ENCODE results near the gene DCAF8.

DNA sequence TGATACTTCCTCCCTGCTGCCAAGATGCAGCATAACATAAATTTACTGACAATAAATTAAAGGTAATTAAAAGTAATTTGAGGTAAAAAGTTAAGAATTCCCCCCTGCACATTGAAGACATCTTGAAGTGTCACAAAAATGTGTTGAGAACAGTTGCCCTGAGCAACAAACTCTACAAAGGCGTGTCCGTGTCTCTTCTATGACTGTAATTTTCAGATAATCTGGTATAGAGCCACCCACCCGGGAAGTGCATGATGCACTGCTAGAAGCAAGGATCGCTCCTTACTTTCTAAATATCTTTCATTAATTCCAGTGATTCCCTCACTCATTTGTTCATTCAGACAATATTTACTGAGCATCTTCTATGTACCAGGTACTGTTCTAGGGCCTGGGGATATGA is 83.0 kb downstream of the DCAF8 start:
- TF ChIP-seq, protein P1, sequence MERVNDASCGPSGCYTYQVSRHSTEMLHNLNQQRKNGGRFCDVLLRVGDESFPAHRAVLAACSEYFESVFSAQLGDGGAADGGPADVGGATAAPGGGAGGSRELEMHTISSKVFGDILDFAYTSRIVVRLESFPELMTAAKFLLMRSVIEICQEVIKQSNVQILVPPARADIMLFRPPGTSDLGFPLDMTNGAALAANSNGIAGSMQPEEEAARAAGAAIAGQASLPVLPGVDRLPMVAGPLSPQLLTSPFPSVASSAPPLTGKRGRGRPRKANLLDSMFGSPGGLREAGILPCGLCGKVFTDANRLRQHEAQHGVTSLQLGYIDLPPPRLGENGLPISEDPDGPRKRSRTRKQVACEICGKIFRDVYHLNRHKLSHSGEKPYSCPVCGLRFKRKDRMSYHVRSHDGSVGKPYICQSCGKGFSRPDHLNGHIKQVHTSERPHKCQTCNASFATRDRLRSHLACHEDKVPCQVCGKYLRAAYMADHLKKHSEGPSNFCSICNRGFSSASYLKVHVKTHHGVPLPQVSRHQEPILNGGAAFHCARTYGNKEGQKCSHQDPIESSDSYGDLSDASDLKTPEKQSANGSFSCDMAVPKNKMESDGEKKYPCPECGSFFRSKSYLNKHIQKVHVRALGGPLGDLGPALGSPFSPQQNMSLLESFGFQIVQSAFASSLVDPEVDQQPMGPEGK (CRISPR knock-in tag; IDR thresholded peaks at IDR 0.05; ENCODE audit: borderline replicate concordance), result no peak
- TF ChIP-seq TSHZ2 (CRISPR knock-in tag; IDR thresholded peaks at IDR 0.05), result no peak
- no peak for TF ChIP-seq ZC3H10 (CRISPR knock-in tag; IDR thresholded peaks at IDR 0.05)
- no peak for TF ChIP-seq TCF4 (CRISPR knock-in tag; IDR thresholded peaks at IDR 0.05; ENCODE audit: borderline replicate concordance)
- no peak for TF ChIP-seq ZFP30 (CRISPR knock-in tag; IDR thresholded peaks at IDR 0.05)
- TF ChIP-seq ARNTL (CRISPR knock-in tag; IDR thresholded peaks at IDR 0.05; ENCODE audit: borderline replicate concordance, low read depth), result no peak
- no peak for TF ChIP-seq ZNF70 (CRISPR knock-in tag; IDR thresholded peaks at IDR 0.05)
- no peak for TF ChIP-seq ESRRG (CRISPR knock-in tag; IDR thresholded peaks at IDR 0.05)
- no peak for TF ChIP-seq ZFP3 (CRISPR knock-in tag; IDR thresholded peaks at IDR 0.05)
- no peak for TF ChIP-seq ISL1 (CRISPR knock-in tag; IDR thresholded peaks at IDR 0.05)
- TF ChIP-seq CREB5 (CRISPR knock-in tag; IDR thresholded peaks at IDR 0.05; ENCODE audit: low read depth), result no peak
- no peak for TF ChIP-seq ZNF565 (CRISPR knock-in tag; conservative IDR thresholded peaks at IDR 0.05; ENCODE audit: low read depth)
- TF ChIP-seq OSR1 (CRISPR knock-in tag; IDR thresholded peaks at IDR 0.05), result no peak
